Right ventricle myocardium superior (tissue), 1 donor: Measurements from ENCODE around the gene TPCN2. TPM values are rescaled to one million over a fixed set of nuclear protein-coding genes. Genes with fewer than 3 reads are reported as not detected.

Experiments
- ATAC-seq: fragments of 200-7000 bp; cut with Tn5 transposase; one replicate; pipeline ENCODE4 v1.9.1; 2020; ENCODE audit warnings: mild to moderate bottlenecking; ENCODE audit not compliant: poor library complexity
- DNase-seq: peaks from one replicate; pipeline ENCODE4 v3.0.0-alpha.2; 2020
- intact Hi-C: fragments of 100-400 bp; cut with DNase I; formaldehyde crosslinking; loops from one replicate; pipeline ENCODE4 v1.11.2; 2022
- total RNA-seq: library from RNA; stranded (reverse); fragmentation: NEBNext Ultra II Directional; extraction: Animal tissue kit (Norgen Biotek cat#: 25700); gene quantifications from one replicate; pipeline ENCODE4 v1.2.1, GENCODE V29; 2021
- donor health status: DM: no; HTN: yes; CAD: no; lungs with severe emphysema.

TPCN2 gene
- total RNA-seq, 1 donor from 2014 or later: 7.6 TPM

- no peak for ATAC-seq
- DNase-seq: no peak
- intact Hi-C loops: no loop called here
Observed at GRCh38 chr11:69097263-69097662, 48.5 kb downstream of the TPCN2 start.

- intact Hi-C loops: no loop called here
- DNase-seq (no peak), ATAC-seq (no peak)
Observed at GRCh38 chr11:69099180-69099579, 50.4 kb downstream of the TPCN2 start.

GRCh38 chr11:69100454-69101114, 51.9 kb downstream of the TPCN2 start:
- ATAC-seq (no peak), DNase-seq (no peak)
- intact Hi-C loops: loop anchor here (2.0 kb wide), 1 partner anchor 544 kb away; no protein-coding TSS in a partner anchor

- intact Hi-C loops: loop anchor here (2.0 kb wide), 1 partner anchor 544 kb away; no protein-coding TSS in a partner anchor
- DNase-seq (peak; percentile 85), ATAC-seq (peak; percentile 85)
Observed at GRCh38 chr11:69101115-69101791, 52.5 kb downstream of the TPCN2 start.

GRCh38 chr11:69101792-69102695, 53.3 kb downstream of the TPCN2 start:
- DNase-seq (no peak), ATAC-seq (peak; percentile 9)
- intact Hi-C loops: loop anchor here (2.0 kb wide), 1 partner anchor 543 kb away; no protein-coding TSS in a partner anchor

GRCh38 chr11:69102732-69103615, 54.2 kb downstream of the TPCN2 start:
- intact Hi-C loops: no loop called here
- ATAC-seq: no peak
- DNase-seq: no peak

GRCh38 chr11:69104212-69104855, 55.6 kb downstream of the TPCN2 start:
- DNase-seq (peak; percentile 18), ATAC-seq (no peak)
- intact Hi-C loops: no loop called here

GRCh38 chr11:69104856-69105395, 56.2 kb downstream of the TPCN2 start:
- intact Hi-C loops: no loop called here
- DNase-seq (peak; percentile 28), ATAC-seq (no peak)

GRCh38 chr11:69105461-69106030, 56.8 kb downstream of the TPCN2 start:
- peak; percentile 29 for DNase-seq
- intact Hi-C loops: no loop called here
- ATAC-seq: no peak

GRCh38 chr11:69106031-69106811, 57.5 kb downstream of the TPCN2 start:
- peak; percentile 44 for DNase-seq
- ATAC-seq: no peak
- intact Hi-C loops: no loop called here

GRCh38 chr11:69107413-69107812, 58.7 kb downstream of the TPCN2 start:
- intact Hi-C loops: no loop called here
- ATAC-seq: no peak
- DNase-seq: no peak

GRCh38 chr11:69108030-69108429, 59.3 kb downstream of the TPCN2 start:
- intact Hi-C loops: no loop called here
- ATAC-seq (no peak), DNase-seq (peak; percentile 8)

GRCh38 chr11:69108559-69108958, 59.8 kb downstream of the TPCN2 start:
- DNase-seq: peak; percentile 6
- no peak for ATAC-seq
- intact Hi-C loops: no loop called here

GRCh38 chr11:69109101-69109500, 60.4 kb downstream of the TPCN2 start:
- intact Hi-C loops: no loop called here
- DNase-seq (peak; percentile 6), ATAC-seq (no peak)

- DNase-seq (no peak), ATAC-seq (no peak)
- intact Hi-C loops: no loop called here
Observed at GRCh38 chr11:69110451-69110850, 61.7 kb downstream of the TPCN2 start.
